HepG2 (cell line): Measurements from ENCODE around the gene TTYH1. TPM values are rescaled to one million over a fixed set of nuclear protein-coding genes. Genes with fewer than 3 reads are reported as not detected.

Experiments
- ADNP ChIP-seq: sonication (generic); formaldehyde crosslinking; IDR thresholded peaks from 2 replicates; pipeline ENCODE4 v1.4.0; 2020; ENCODE audit warnings: missing genetic modification reagents
- HIC2 ChIP-seq: sonication (generic); formaldehyde crosslinking; IDR thresholded peaks from 2 replicates; pipeline ENCODE4 v1.9.0; 2022; ENCODE audit warnings: low read depth, missing genetic modification reagents
- HOXA3 ChIP-seq: sonication (generic); formaldehyde crosslinking; IDR thresholded peaks from 2 replicates; pipeline ENCODE4 v1.5.0; 2020; ENCODE audit warnings: missing genetic modification reagents
- KMT2B ChIP-seq: IDR thresholded peaks from 2 replicates; pipeline ENCODE4 v1.6.1; 2016; ENCODE audit warnings: missing genetic modification reagents, missing compliant biosample characterization
- LCORL ChIP-seq, 2 experiments: fragments of 450-650 bp in 1 of 2; sonication (generic) in 1 of 2; formaldehyde crosslinking in 1 of 2; IDR thresholded peaks; 2 replicates each; pipeline versions ENCODE4 v1.5.0 to v1.6.1; 2017 to 2020; ENCODE audit warnings: antibody characterized with exemption in 1 of 2, missing genetic modification reagents in 1 of 2
- NR3C1 ChIP-seq: sonication (generic); formaldehyde crosslinking; IDR thresholded peaks from 2 replicates; pipeline ENCODE4 v1.4.0; 2020; ENCODE audit warnings: missing genetic modification reagents
- PHF20 ChIP-seq: sonication (generic); formaldehyde crosslinking; IDR thresholded peaks from 2 replicates; pipeline ENCODE4 v1.5.0; 2020; ENCODE audit warnings: mild to moderate bottlenecking, missing genetic modification reagents
- RAD21 ChIP-seq: fragments of 450-650 bp; formaldehyde crosslinking; IDR thresholded peaks from 2 replicates; pipeline ENCODE4 v1.5.0; 2020; ENCODE audit warnings: mild to moderate bottlenecking
- SAFB2 ChIP-seq: sonication (generic); formaldehyde crosslinking; IDR thresholded peaks from 2 replicates; pipeline ENCODE4 v1.5.1; 2020; ENCODE audit warnings: missing genetic modification reagents, low read depth, mild to moderate bottlenecking, borderline replicate concordance
- SPEN ChIP-seq: sonication (generic); formaldehyde crosslinking; IDR thresholded peaks from 2 replicates; pipeline ENCODE4 v1.5.1; 2020; ENCODE audit warnings: low read depth, mild to moderate bottlenecking, missing genetic modification reagents
- ZBED4 ChIP-seq: sonication (generic); formaldehyde crosslinking; IDR thresholded peaks from 2 replicates; pipeline ENCODE4 v1.4.0; 2020; ENCODE audit warnings: missing genetic modification reagents, borderline replicate concordance
- ZBTB4 ChIP-seq: sonication (generic); formaldehyde crosslinking; IDR thresholded peaks from 2 replicates; pipeline ENCODE4 v1.4.0; 2020; ENCODE audit warnings: missing genetic modification reagents, mild to moderate bottlenecking, borderline replicate concordance
- ZFP90 ChIP-seq: sonication (generic); formaldehyde crosslinking; IDR thresholded peaks from 2 replicates; pipeline ENCODE4 v1.8.0; 2022; ENCODE audit warnings: missing genetic modification reagents, mild to moderate bottlenecking, inconsistent platforms, borderline replicate concordance
- ZNF362 ChIP-seq: sonication (generic); formaldehyde crosslinking; IDR thresholded peaks from 2 replicates; pipeline ENCODE4 v1.4.0; 2020; ENCODE audit warnings: missing genetic modification reagents, mild to moderate bottlenecking, borderline replicate concordance
- ZNF615 ChIP-seq: sonication (generic); formaldehyde crosslinking; IDR thresholded peaks from 2 replicates; pipeline ENCODE4 v1.5.0; 2020; ENCODE audit warnings: mild to moderate bottlenecking, missing genetic modification reagents, borderline replicate concordance
- ZNF704 ChIP-seq: sonication (generic); formaldehyde crosslinking; IDR thresholded peaks from 2 replicates; pipeline ENCODE4 v1.8.1; 2023; ENCODE audit warnings: mild to moderate bottlenecking, inconsistent platforms, moderate library complexity, missing genetic modification reagents, borderline replicate concordance
- polyA plus RNA-seq, 8 experiments: library from polyadenylated mRNA; depleted of rRNA in 3 of 8; stranded (reverse) in 7 of 8; unstranded in 1 of 8; fragments of >200 nt; fragmentation: Illumina TruSeq in 4 of 8; extraction: Trizol in 4 of 8; gene quantifications; 2 replicates each; pipeline versions ENCODE4 v1.2.1 to v1.2.3, GENCODE V29; 2011 to 2016; ENCODE audit warnings: low read depth in 4 of 8, missing spikeins in 1 of 8, mixed read lengths in 1 of 8; ENCODE audit not compliant: insufficient read depth in 1 of 8
- total RNA-seq, 5 experiments: library from RNA; depleted of rRNA; stranded (reverse); fragments of >200 nt; fragmentation: Illumina TruSeq; extraction: Trizol; gene quantifications; 2 replicates each; pipeline ENCODE4 v1.2.3, GENCODE V29; 2016; ENCODE audit warnings: low read depth in 1 of 5

TTYH1 gene
- total and polyA plus RNA-seq, 2 of the 13 experiments (the other 11 are each of a cell fraction or from before 2014, with no cell fraction given): 6.9 to 19.9 TPM

- TF ChIP-seq ZBED4 (CRISPR knock-in tag) (no peak), NR3C1 (CRISPR knock-in tag) (no peak), KMT2B (CRISPR knock-in tag) (0 out of 2 replicates have a peak, but pooled peaks have one; percentile 47), RAD21 (CRISPR knock-in tag) (0 out of 2 replicates have a peak, but pooled peaks have one; percentile 9), LCORL (IDR thresholded peaks at IDR 0.05) (no peak), LCORL (CRISPR knock-in tag; IDR thresholded peaks at IDR 0.05) (no peak), PHF20 (no peak), ZNF704 (CRISPR knock-in tag) (no peak), HOXA3 (CRISPR knock-in tag) (no peak), ZBTB4 (CRISPR knock-in tag) (no peak), HIC2 (CRISPR knock-in tag) (no peak), SAFB2 (no peak), ADNP (no peak), ZNF615 (CRISPR knock-in tag) (no peak), ZFP90 (no peak), ZNF362 (peak; percentile 73; the same call in 1 of the 2 replicates), SPEN (CRISPR knock-in tag) (peak; percentile 53)
These were observed 48.3 kb downstream of the TTYH1 start, which contains the start of gene LENG9 (continued) for GRCh38 chr19:54463531-54464043.
